ENCODE measurements around the gene HDGF.

HDGF gene

DNA sequence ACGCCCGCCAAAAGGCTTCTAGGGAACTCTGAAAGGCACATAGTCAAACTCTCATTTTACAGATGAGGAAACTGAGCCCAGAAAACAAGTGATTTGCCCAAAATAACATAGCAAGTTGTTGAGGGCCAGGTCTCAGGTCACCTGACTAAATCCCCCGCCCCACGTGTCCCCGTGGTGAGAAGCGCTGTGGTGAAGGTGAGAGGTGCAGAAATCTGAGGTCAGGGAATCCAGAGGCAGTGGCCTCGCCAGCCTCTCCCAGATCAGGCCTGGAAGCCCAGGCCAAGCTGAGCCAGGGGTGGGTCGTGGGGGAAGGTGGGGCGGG is 5.1 kb downstream of the HDGF start:
- DNase-seq (ENCODE audit: low read depth, low spot score) = no peak
- no peak overlapping the region for H3K4me3 ChIP-seq (ENCODE audit: low read length)
- H3K27ac ChIP-seq (ENCODE audit: low read length) = no peak overlapping the region
- WGBS (ENCODE audit: insufficient coverage, insufficient read length) = no CpG with 5 or more reads among the region's 9 CpGs
- peaks cover 17% of the 10 kb centered on the region for H3K4me1 ChIP-seq (ENCODE audit: control insufficient read depth, insufficient read depth, low read length)
- peaks cover 17% of the 10 kb centered on the region; the same call in 1 of the 2 replicates for H3K36me3 ChIP-seq (ENCODE audit: control insufficient read depth, insufficient read depth, low read length)
- H3K9me3 ChIP-seq (ENCODE audit: control insufficient read depth, insufficient read depth, low read length) = no peaks in the 10 kb centered on the region
- H3K27me3 ChIP-seq (ENCODE audit: control insufficient read depth, insufficient read depth, low read length) = no peaks in the 10 kb centered on the region

DNA sequence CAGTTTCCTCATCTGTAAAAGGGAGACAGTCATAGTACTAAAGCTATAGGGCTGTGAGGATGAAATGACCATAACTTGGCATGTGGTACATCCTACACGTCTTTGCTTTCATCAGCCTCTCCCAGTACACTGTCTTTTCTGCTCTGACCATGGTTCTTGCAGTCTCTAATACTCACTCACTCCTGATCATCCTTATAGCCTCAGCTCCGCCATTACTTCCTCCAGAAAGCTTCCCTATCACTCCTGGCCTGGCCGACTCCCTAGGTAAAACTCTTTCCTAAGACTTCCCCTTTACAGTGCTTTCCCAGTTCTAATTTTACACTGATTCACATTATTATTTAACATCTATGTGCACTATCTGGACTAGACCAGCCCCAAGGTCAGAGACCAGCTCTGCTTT is 5.6 kb downstream of the HDGF start:
- H3K27me3 ChIP-seq (ENCODE audit: control insufficient read depth, insufficient read depth, low read length) = no peaks in the 10 kb centered on the region
- WGBS (ENCODE audit: insufficient coverage, insufficient read length) = no CpG with 5 or more reads among the region's 3 CpGs
- no peak overlapping the region for H3K4me3 ChIP-seq (ENCODE audit: low read length)
- DNase-seq (ENCODE audit: low read depth, low spot score) = no peak
- H3K9me3 ChIP-seq (ENCODE audit: control insufficient read depth, insufficient read depth, low read length) = no peaks in the 10 kb centered on the region
- H3K4me1 ChIP-seq (ENCODE audit: control insufficient read depth, insufficient read depth, low read length) = peaks cover 17% of the 10 kb centered on the region
- peaks cover 17% of the 10 kb centered on the region; the same call in 1 of the 2 replicates for H3K36me3 ChIP-seq (ENCODE audit: control insufficient read depth, insufficient read depth, low read length)
- H3K27ac ChIP-seq (ENCODE audit: low read length) = no peak overlapping the region

DNA sequence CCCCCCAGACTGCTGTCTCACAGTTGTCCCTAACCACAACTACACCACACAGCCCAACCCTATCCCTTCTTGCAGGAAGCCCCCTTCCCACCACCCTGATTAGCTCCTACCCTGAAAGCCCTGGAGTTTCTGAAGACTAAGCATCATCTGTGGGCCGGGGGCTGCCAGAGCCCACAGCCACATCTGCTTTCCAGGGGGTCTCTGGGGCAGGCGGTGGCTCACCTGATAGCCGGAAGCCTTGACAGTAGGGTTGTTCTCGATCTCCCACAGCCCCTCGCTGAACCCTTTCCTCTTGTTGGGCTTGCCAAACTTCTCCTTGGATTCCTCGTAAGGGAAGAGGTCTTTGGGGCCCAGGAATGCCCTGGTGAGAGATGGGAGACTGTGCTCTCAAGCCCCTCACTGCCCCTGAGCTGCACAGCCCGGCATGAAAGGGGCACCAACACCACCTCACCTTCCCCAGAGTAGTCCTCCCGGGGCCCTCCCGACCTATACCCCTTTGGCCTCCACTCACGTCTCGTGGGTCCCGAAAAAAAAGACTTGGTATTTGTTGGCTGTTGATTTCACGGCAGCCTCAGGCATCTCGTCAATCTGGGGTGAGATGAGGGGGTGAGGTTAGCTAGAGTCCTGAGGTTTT is 6.6 kb downstream of the HDGF start:
- H3K27ac ChIP-seq (ENCODE audit: low read length) = no peak overlapping the region
- no peak overlapping the region for H3K4me3 ChIP-seq (ENCODE audit: low read length)
- WGBS (ENCODE audit: insufficient coverage, insufficient read length) = no CpG with 5 or more reads among the region's 14 CpGs
- H3K27me3 ChIP-seq (ENCODE audit: control insufficient read depth, insufficient read depth, low read length) = no peaks in the 10 kb centered on the region
- DNase-seq (ENCODE audit: low read depth, low spot score) = no peak
- peaks cover 17% of the 10 kb centered on the region; the same call in 1 of the 2 replicates for H3K36me3 ChIP-seq (ENCODE audit: control insufficient read depth, insufficient read depth, low read length)
- peaks cover 17% of the 10 kb centered on the region for H3K4me1 ChIP-seq (ENCODE audit: control insufficient read depth, insufficient read depth, low read length)
- no peaks in the 10 kb centered on the region for H3K9me3 ChIP-seq (ENCODE audit: control insufficient read depth, insufficient read depth, low read length)

DNA sequence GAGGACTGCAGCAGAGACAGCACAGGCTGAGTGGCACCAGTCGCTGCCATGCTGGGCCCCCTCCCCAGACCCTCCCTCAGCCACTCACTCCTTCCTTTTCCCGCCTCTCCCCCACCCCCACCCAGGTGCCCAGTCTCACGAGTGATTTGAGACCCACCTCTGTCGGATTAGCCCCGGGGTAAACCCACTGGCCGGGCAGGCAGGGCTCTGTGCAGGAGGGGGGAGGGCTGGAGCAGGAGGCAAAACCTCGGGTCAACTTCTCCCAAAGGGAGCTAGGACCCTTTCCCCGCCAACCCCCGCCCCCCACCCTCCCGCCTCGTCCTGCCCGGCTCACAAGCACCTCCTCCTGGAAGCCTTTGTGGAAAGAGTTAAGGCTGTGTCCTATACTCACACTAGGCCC is 7.1 kb downstream of the HDGF start:
- no peaks in the 10 kb centered on the region for H3K27me3 ChIP-seq (ENCODE audit: control insufficient read depth, insufficient read depth, low read length)
- no peak overlapping the region for H3K4me3 ChIP-seq (ENCODE audit: low read length)
- no peak for DNase-seq (ENCODE audit: low read depth, low spot score)
- WGBS (ENCODE audit: insufficient coverage, insufficient read length) = no CpG with 5 or more reads among the region's 12 CpGs
- peaks cover 14% of the 10 kb centered on the region for H3K4me1 ChIP-seq (ENCODE audit: control insufficient read depth, insufficient read depth, low read length)
- no peak overlapping the region for H3K27ac ChIP-seq (ENCODE audit: low read length)
- H3K36me3 ChIP-seq (ENCODE audit: control insufficient read depth, insufficient read depth, low read length) = peaks cover 17% of the 10 kb centered on the region; the same call in 1 of the 2 replicates
- no peaks in the 10 kb centered on the region for H3K9me3 ChIP-seq (ENCODE audit: control insufficient read depth, insufficient read depth, low read length)

DNA sequence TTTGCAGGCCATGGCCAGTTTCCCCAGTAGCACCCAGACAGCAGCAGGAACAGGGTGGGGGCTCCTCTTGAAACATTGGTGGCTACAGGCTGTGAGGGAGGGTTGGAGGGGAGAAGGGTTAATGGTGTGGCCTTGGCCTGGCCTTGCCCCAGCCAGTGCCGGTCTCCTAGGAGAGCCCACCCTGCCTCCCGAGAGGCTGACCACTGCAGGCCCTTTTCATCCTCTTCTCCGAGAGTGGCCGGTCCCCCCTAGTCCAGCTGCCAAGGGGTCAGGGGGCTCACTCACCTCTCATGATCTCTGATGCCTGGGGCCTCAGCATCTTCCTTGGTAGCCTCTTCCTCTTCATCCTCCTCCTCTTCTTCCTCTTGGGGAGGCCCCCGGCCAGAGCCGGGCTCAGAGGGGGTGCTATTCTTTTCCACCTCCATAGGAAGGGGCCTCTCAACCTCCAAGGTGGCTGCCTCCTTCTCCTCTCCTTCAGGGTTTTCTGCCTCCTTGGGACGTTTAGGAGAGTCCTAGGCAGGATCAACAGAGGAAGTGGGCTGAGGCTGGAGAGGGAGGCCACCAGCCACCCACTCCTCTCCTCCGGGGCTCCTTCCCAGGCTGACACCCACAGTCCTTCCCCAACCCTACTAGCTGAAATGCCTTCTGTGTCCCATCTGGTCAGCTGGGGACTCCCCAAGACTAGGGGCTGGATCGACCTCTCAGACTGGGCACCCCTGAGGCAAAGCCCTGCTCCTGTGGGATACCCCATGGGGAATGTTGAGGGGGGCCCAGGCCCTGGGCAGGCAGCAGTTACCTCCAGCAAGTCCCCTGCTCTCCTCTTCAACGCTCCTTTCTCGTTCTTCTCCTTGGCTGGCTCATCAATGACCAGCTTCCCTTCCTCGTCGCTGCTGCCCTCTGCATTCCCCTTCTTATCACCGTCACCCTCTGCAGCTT is 7.8 kb downstream of the HDGF start:
- no CpG with 5 or more reads among the region's 14 CpGs for WGBS (ENCODE audit: insufficient coverage, insufficient read length)
- Histone ChIP-seq H3K4me1 (ENCODE audit: control insufficient read depth, insufficient read depth, low read length) (peaks cover 10% of the 10 kb centered on the region), H3K4me3 (ENCODE audit: low read length) (no peak overlapping the region), H3K36me3 (ENCODE audit: control insufficient read depth, insufficient read depth, low read length) (peaks cover 17% of the 10 kb centered on the region; the same call in 1 of the 2 replicates), H3K27me3 (ENCODE audit: control insufficient read depth, insufficient read depth, low read length) (no peaks in the 10 kb centered on the region), H3K9me3 (ENCODE audit: control insufficient read depth, insufficient read depth, low read length) (no peaks in the 10 kb centered on the region), H3K27ac (ENCODE audit: low read length) (no peak overlapping the region)
- DNase-seq (ENCODE audit: low read depth, low spot score) = no peak

DNA sequence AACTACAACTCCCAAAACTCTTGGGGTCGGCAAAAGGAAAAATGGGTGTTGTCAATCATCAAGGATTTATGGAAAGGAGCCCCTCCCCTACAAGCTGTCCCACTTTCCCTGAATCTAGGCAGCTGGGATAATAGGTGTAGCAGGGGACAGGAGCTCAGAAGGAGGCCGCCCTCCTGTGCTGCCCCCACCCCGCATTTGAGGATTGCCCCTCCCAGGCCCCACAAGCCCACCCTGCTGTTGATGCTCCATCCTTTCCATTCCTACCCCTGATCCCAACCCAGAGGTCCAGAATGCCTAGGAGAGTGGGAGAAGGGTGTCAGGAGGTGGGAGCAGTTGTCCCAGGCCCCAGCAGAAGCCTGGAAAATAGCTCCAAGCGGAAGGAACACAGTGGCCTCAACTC is 8.7 kb downstream of the HDGF start:
- H3K27me3 ChIP-seq (ENCODE audit: control insufficient read depth, insufficient read depth, low read length) = no peaks in the 10 kb centered on the region
- no CpG with 5 or more reads among the region's 4 CpGs for WGBS (ENCODE audit: insufficient coverage, insufficient read length)
- H3K9me3 ChIP-seq (ENCODE audit: control insufficient read depth, insufficient read depth, low read length) = no peaks in the 10 kb centered on the region
- H3K4me3 ChIP-seq (ENCODE audit: low read length) = no peak overlapping the region
- H3K36me3 ChIP-seq (ENCODE audit: control insufficient read depth, insufficient read depth, low read length) = peaks cover 17% of the 10 kb centered on the region; the same call in 1 of the 2 replicates
- H3K4me1 ChIP-seq (ENCODE audit: control insufficient read depth, insufficient read depth, low read length) = peaks cover 5% of the 10 kb centered on the region; the same call in 1 of the 2 replicates
- H3K27ac ChIP-seq (ENCODE audit: low read length) = no peak overlapping the region
- no peak for DNase-seq (ENCODE audit: low read depth, low spot score)

DNA sequence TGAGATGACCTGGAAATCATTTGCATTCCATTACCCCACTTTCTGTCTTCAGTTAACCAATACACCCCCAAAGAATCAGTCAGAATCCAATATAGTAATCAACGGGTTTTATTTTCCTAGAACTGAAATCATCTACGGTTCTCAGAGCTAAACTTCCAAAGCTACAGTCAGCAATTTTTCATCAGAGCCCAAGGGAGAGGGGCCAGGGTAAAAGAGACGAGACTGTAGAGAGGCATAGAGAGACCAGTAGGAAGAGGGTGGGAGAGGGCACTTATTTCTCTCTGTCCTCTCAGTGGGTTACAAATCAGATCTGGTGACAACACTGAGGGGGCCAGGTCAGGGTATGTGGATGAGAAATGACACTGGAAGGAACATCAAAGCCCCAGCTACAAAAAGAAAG is 9.5 kb downstream of the HDGF start:
- no peak for DNase-seq (ENCODE audit: low read depth, low spot score)
- Histone ChIP-seq H3K4me1 (ENCODE audit: control insufficient read depth, insufficient read depth, low read length) (peaks cover 3% of the 10 kb centered on the region; the same call in 1 of the 2 replicates), H3K4me3 (ENCODE audit: low read length) (no peak overlapping the region), H3K27me3 (ENCODE audit: control insufficient read depth, insufficient read depth, low read length) (no peaks in the 10 kb centered on the region), H3K36me3 (ENCODE audit: control insufficient read depth, insufficient read depth, low read length) (peaks cover 17% of the 10 kb centered on the region; the same call in 1 of the 2 replicates), H3K27ac (ENCODE audit: low read length) (no peak overlapping the region), H3K9me3 (ENCODE audit: control insufficient read depth, insufficient read depth, low read length) (no peaks in the 10 kb centered on the region)
- WGBS (ENCODE audit: insufficient coverage, insufficient read length) = no CpG with 5 or more reads among the region's 3 CpGs

DNA sequence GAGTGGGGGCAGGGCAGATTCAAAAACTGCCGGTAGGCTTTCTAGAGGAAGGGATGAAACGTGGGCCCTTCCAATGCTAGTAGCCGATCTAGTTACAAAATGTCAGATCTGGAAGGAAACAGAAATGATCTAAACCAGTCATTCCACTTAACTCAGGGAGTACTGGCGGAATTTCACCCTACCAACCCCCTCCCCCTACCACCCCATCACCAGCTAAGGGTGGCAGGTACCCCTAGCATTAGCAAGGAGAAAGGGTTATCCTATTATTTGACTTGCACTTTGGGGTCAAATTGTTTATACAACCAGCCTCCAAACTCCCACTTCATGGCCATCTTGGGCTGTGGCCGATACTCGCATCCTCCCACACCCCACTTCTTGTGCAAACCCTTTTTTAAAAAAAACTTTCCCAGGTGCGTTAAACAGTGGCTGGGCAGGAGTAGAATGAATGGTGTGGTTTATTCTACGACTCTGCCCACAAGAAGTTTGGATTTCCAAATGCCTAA is 9.9 kb downstream of the HDGF start:
- Histone ChIP-seq H3K27ac (ENCODE audit: low read length) (no peak overlapping the region), H3K4me3 (ENCODE audit: low read length) (no peak overlapping the region), H3K4me1 (ENCODE audit: control insufficient read depth, insufficient read depth, low read length) (peaks cover 3% of the 10 kb centered on the region; the same call in 1 of the 2 replicates), H3K36me3 (ENCODE audit: control insufficient read depth, insufficient read depth, low read length) (peaks cover 17% of the 10 kb centered on the region; the same call in 1 of the 2 replicates), H3K27me3 (ENCODE audit: control insufficient read depth, insufficient read depth, low read length) (no peaks in the 10 kb centered on the region), H3K9me3 (ENCODE audit: control insufficient read depth, insufficient read depth, low read length) (no peaks in the 10 kb centered on the region)
- WGBS (ENCODE audit: insufficient coverage, insufficient read length) = no CpG with 5 or more reads among the region's 8 CpGs
- DNase-seq (ENCODE audit: low read depth, low spot score) = no peak

DNA sequence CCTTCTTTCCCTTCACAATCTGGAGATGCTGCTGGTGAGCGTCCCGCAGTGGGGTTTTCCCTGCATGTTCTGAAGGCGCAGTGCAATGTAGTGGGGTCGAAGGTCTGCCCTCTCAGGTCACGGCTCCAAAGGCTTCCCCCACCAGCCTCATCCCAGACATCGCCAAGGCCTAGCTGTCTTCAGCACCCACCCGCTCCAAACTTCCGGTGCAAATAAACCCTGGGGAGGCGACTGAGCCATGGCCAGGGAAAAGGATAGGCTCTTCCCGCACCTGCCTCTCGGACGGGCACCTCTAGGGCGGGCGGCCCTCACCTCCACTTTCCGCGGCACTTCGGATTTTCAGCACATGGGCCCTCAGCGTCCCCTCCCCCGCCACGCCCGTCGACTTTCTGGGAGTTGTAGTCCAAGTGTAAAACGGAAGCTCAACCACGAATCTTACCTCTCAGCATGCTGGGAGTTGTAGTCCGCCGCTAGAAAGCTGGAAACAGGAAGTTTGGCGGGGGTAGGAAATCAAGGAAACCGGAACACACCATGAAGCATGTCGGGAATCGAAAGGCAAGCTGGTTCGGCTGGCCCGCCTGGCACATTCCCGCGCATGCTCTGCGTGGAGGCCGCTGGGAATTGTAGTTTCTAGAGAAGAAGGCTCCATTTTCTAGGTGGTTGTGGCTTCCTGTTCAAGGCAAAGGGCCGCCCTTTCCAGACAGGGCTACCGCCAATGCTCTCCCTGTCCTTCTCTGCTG is 10.6 kb downstream of the HDGF start, which contains the start of gene MRPL24:
Gene MRPL24 (minus strand): TSS at position 348 of the 740 bp plus-strand sequence. CDS start 2,384 bp downstream, outside the sequence.
- H3K27ac ChIP-seq (ENCODE audit: low read length) = no peak within 1 kb of the TSS
- DNase-seq (ENCODE audit: low read depth, low spot score) = peak; percentile 100
- peak within 1 kb of the TSS; percentile 50; the same call in 1 of the 2 replicates for H3K4me3 ChIP-seq (ENCODE audit: low read length)
- no peaks in the 10 kb centered on the region for H3K27me3 ChIP-seq (ENCODE audit: control insufficient read depth, insufficient read depth, low read length)
- H3K36me3 ChIP-seq (ENCODE audit: control insufficient read depth, insufficient read depth, low read length) = peaks cover 17% of the 10 kb centered on the region; the same call in 1 of the 2 replicates
- no CpG with 5 or more reads among the region's 38 CpGs for WGBS (ENCODE audit: insufficient coverage, insufficient read length)
- no peaks in the 10 kb centered on the region for H3K9me3 ChIP-seq (ENCODE audit: control insufficient read depth, insufficient read depth, low read length)
- peaks cover 2% of the 10 kb centered on the region; the same call in 1 of the 2 replicates for H3K4me1 ChIP-seq (ENCODE audit: control insufficient read depth, insufficient read depth, low read length)
